GM19455 (cell line): ENCODE results near the gene TTC23.
A peak's percentile ranks its signal among the peaks of the same experiment; 100 is the strongest.

ENCODE experiments used
- ATAC-seq: cut with Tn5 transposase; IDR thresholded peaks from one replicate; pipeline ENCODE4 v1.9.1; 2021; ENCODE audit not compliant: unreplicated experiment

Gene TTC23

GRCh38 chr15:99140590-99140989, 108.8 kb downstream of the TTC23 start:
- no peak for ATAC-seq

- ATAC-seq = no peak
Measured at GRCh38 chr15:99139276-99139675, 110.1 kb downstream of the TTC23 start.

- ATAC-seq = no peak
Measured at GRCh38 chr15:99138491-99138982, 110.8 kb downstream of the TTC23 start.

GRCh38 chr15:99137877-99138276, 111.5 kb downstream of the TTC23 start:
- ATAC-seq = no peak

GRCh38 chr15:99137111-99137546, 112.3 kb downstream of the TTC23 start:
- no peak for ATAC-seq

- peak; percentile 78 for ATAC-seq
Measured at GRCh38 chr15:99135194-99135593, 114.2 kb downstream of the TTC23 start.

GRCh38 chr15:99134317-99134821, 115.0 kb downstream of the TTC23 start:
- ATAC-seq = no peak

GRCh38 chr15:99132634-99133287, 116.6 kb downstream of the TTC23 start:
- no peak for ATAC-seq

- ATAC-seq = no peak
Measured at GRCh38 chr15:99132122-99132521, 117.3 kb downstream of the TTC23 start.

GRCh38 chr15:99131441-99132023, 117.8 kb downstream of the TTC23 start:
- no peak for ATAC-seq

- no peak for ATAC-seq
Measured at GRCh38 chr15:99130765-99131440, 118.5 kb downstream of the TTC23 start.

GRCh38 chr15:99130314-99130713, 119.1 kb downstream of the TTC23 start:
- no peak for ATAC-seq

GRCh38 chr15:99129644-99130043, 119.7 kb downstream of the TTC23 start:
- ATAC-seq = no peak

- ATAC-seq = no peak
Measured at GRCh38 chr15:99128411-99128810, 121.0 kb downstream of the TTC23 start.

GRCh38 chr15:99127773-99128172, 121.6 kb downstream of the TTC23 start:
- no peak for ATAC-seq

- ATAC-seq = no peak
Measured at GRCh38 chr15:99126930-99127329, 122.5 kb downstream of the TTC23 start.

GRCh38 chr15:99126131-99126588, 123.2 kb downstream of the TTC23 start:
- ATAC-seq = no peak

- ATAC-seq = no peak
Measured at GRCh38 chr15:99125061-99125891, 124.1 kb downstream of the TTC23 start.

- no peak for ATAC-seq
Measured at GRCh38 chr15:99124641-99125040, 124.7 kb downstream of the TTC23 start.

- no peak for ATAC-seq
Measured at GRCh38 chr15:99123713-99124451, 125.5 kb downstream of the TTC23 start.
